ENCODE data around the gene TTC19. TPM values are rescaled to one million over a fixed set of nuclear protein-coding genes. Genes with fewer than 3 reads are reported as not detected.

Gene TTC19
- total RNA-seq, 4 donors from 2014 or later, result 103 to 160 (median 134) TPM

- DNase-seq, result no peak
- Histone ChIP-seq H3K4me3 (replicated peaks in 1 of 3) (no peak overlapping the region), H3K27ac (no peak overlapping the region), H3K9me3 (no peaks in the 10 kb centered on the region), H3K4me1 (no peaks in the 10 kb centered on the region), H3K36me3 (peaks cover 36 to 44% of the 10 kb centered on the region in 2 donors), H3K27me3 (no peaks in the 10 kb centered on the region)
- WGBS, 2 donors, result 94% methylated on average over 4 of the region's 4 CpGs
- intact Hi-C loops (cut with DNase I), result no loop called here
- TF ChIP-seq, protein P1, sequence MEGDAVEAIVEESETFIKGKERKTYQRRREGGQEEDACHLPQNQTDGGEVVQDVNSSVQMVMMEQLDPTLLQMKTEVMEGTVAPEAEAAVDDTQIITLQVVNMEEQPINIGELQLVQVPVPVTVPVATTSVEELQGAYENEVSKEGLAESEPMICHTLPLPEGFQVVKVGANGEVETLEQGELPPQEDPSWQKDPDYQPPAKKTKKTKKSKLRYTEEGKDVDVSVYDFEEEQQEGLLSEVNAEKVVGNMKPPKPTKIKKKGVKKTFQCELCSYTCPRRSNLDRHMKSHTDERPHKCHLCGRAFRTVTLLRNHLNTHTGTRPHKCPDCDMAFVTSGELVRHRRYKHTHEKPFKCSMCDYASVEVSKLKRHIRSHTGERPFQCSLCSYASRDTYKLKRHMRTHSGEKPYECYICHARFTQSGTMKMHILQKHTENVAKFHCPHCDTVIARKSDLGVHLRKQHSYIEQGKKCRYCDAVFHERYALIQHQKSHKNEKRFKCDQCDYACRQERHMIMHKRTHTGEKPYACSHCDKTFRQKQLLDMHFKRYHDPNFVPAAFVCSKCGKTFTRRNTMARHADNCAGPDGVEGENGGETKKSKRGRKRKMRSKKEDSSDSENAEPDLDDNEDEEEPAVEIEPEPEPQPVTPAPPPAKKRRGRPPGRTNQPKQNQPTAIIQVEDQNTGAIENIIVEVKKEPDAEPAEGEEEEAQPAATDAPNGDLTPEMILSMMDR (IDR thresholded peaks at IDR 0.05), result no peak
- no peak for TF ChIP-seq POLR2A (IDR thresholded peaks at IDR 0.05)
These were observed 74.2 kb downstream of the TTC19 start for GRCh38 chr17:16073845-16074244.

- intact Hi-C loops (cut with DNase I), result no loop called here
- Histone ChIP-seq H3K4me3 (replicated peaks in 1 of 3) (no peak overlapping the region), H3K4me1 (no peaks in the 10 kb centered on the region), H3K36me3 (peaks cover 36 to 46% of the 10 kb centered on the region in 2 donors), H3K27me3 (no peaks in the 10 kb centered on the region), H3K9me3 (no peaks in the 10 kb centered on the region), H3K27ac (no peak overlapping the region)
- TF ChIP-seq POLR2A (IDR thresholded peaks at IDR 0.05), result no peak
- TF ChIP-seq, protein P1 (IDR thresholded peaks at IDR 0.05), result no peak
- 94 to 97% methylated on average over 3 of the region's 3 CpGs for WGBS, 2 donors
- DNase-seq, result no peak
These were observed 74.8 kb downstream of the TTC19 start for GRCh38 chr17:16074423-16074822.

GRCh38 chr17:16075949-16076348, 76.3 kb downstream of the TTC19 start:
- no peaks in the 10 kb centered on the region for H3K27me3 ChIP-seq
- H3K9me3 ChIP-seq, result no peaks in the 10 kb centered on the region
- TF ChIP-seq, protein P1 (IDR thresholded peaks at IDR 0.05), result no peak
- TF ChIP-seq POLR2A (IDR thresholded peaks at IDR 0.05), result no peak
- no peak overlapping the region for H3K27ac ChIP-seq
- DNase-seq, result no peak
- peaks cover 0 to 11% of the 10 kb centered on the region in 2 donors for H3K4me1 ChIP-seq
- peaks cover 32 to 37% of the 10 kb centered on the region in 2 donors for H3K36me3 ChIP-seq
- intact Hi-C loops (cut with DNase I), result no loop called here
- no peak overlapping the region for H3K4me3 ChIP-seq (replicated peaks in 1 of 3)
- 95 to 96% methylated on average over 5 of the region's 5 CpGs for WGBS, 2 donors

Other genes starting within 250 kb of the TTC19 start
- gene ADORA2B, start 54.7 kb upstream of the TTC19 start, total RNA-seq, result not detected
- gene ZSWIM7, start 120 bp upstream of the TTC19 start, total RNA-seq, result 10 to 100 TPM; 10.5 to 22.3 (median 13.5) TPM
- gene NCOR1, start 215.7 kb downstream of the TTC19 start, total RNA-seq, result 100 to 1,000 TPM; 141 to 206 (median 204) TPM
- 10 to 100 TPM; 48.8 to 96.0 (median 60.9) TPM for gene PIGL, start 217.4 kb downstream of the TTC19 start, total RNA-seq